K562 (cell line): Measurements from ENCODE around the gene PFDN4. TPM values are rescaled to one million over a fixed set of nuclear protein-coding genes. Genes with fewer than 3 reads are reported as not detected.
A peak's percentile ranks its signal among the peaks of the same experiment; 100 is the strongest.

Experiments used
- HDAC2 ChIP-seq: fragments of 450-650 bp; IDR thresholded peaks from 2 replicates; pipeline ENCODE4 v1.6.1; 2016; ENCODE audit warnings: mild to moderate bottlenecking
- TGIF2 ChIP-seq: sonication (generic); formaldehyde crosslinking; IDR thresholded peaks from 2 replicates; pipeline ENCODE4 v1.8.1; 2022; ENCODE audit warnings: mild to moderate bottlenecking, missing genetic modification reagents, moderate library complexity
- TOE1 ChIP-seq, 2 experiments: fragments of 450-650 bp in 1 of 2; sonication (generic) in 1 of 2; formaldehyde crosslinking in 1 of 2; IDR thresholded peaks; 2 replicates each; pipeline versions ENCODE4 v1.7.1 to v1.8.0; 2016 to 2022; ENCODE audit warnings: borderline replicate concordance in 2 of 2, mild to moderate bottlenecking in 2 of 2, antibody characterized with exemption in 1 of 2, inconsistent platforms in 1 of 2, low read depth in 1 of 2, missing genetic modification reagents in 1 of 2, moderate library complexity in 1 of 2
- ZKSCAN8 ChIP-seq: fragments of 200-800 bp; sonication (Bioruptor generic); IDR thresholded peaks from 2 replicates; pipeline ENCODE4 v1.6.1; 2016; ENCODE audit warnings: missing genetic modification characterization, missing compliant biosample characterization
- ZNF316 ChIP-seq: fragments of 450-650 bp; IDR thresholded peaks from 2 replicates; pipeline ENCODE4 v1.6.1; 2016
- polyA plus RNA-seq, 8 experiments: library from polyadenylated mRNA; depleted of rRNA in 4 of 8; stranded (reverse) in 5 of 8; unstranded in 3 of 8; fragments of >200 nt; fragmentation: Nextera tagmentation in 2 of 8; fragmentation: Illumina TruSeq in 1 of 8; extraction: Ambion mirVana in 2 of 8; extraction: Trizol in 1 of 8; gene quantifications; 2 replicates each; pipeline versions ENCODE4 v1.2.1 to v1.2.3, GENCODE V29; 2011 to 2014; ENCODE audit warnings: inconsistent platforms in 1 of 8, missing spikeins in 1 of 8
- total RNA-seq, 7 experiments: library from RNA; depleted of rRNA in 6 of 7; stranded (reverse); fragments of >200 nt in 6 of 7; fragmentation: Illumina TruSeq in 2 of 7; extraction: Trizol in 2 of 7; gene quantifications; 2 replicates each; pipeline versions ENCODE4 v1.2.1 to v1.2.3, GENCODE V29; 2011 to 2021; ENCODE audit warnings: low replicate concordance in 1 of 7
- TF ChIP-seq, protein P1 (sequence below), 3 experiments: IDR thresholded peaks in 2 of 3; conservative IDR thresholded peaks in 1 of 3; 2 replicates each; pipeline ENCODE4 v1.5.1; 2011 to 2012; ENCODE audit warnings: low read length in 3 of 3, mild to moderate bottlenecking in 3 of 3, control low read depth in 2 of 3, improper control_type of control experiment in 1 of 3, inconsistent platforms in 1 of 3, low read depth in 1 of 3, mixed read lengths in 1 of 3, moderate library complexity in 1 of 3; ENCODE audit not compliant: insufficient read depth in 2 of 3
- TF ChIP-seq, protein P2 (sequence below), 3 experiments: fragments of 200-800 bp in 1 of 3; fragments of 250-450 bp in 1 of 3; fragments of 450-650 bp in 1 of 3; sonication (Bioruptor Pico) in 1 of 3; sonication (Bioruptor generic) in 1 of 3; formaldehyde crosslinking in 1 of 3; IDR thresholded peaks; 2 replicates each; pipeline versions ENCODE4 v1.6.1 to v1.8.0; 2016 to 2022; ENCODE audit warnings: mild to moderate bottlenecking in 2 of 3, missing genetic modification characterization in 2 of 3, missing compliant biosample characterization in 1 of 3, moderate library complexity in 1 of 3
- TF ChIP-seq, protein P3 (sequence below): sonication (generic); formaldehyde crosslinking; IDR thresholded peaks from 2 replicates; pipeline ENCODE4 v1.9.0; 2022; ENCODE audit warnings: mild to moderate bottlenecking, missing genetic modification reagents

PFDN4 gene
- total and polyA plus RNA-seq, 9 of the 15 experiments (the other 6 are each of a cell fraction or from before 2014, with no cell fraction given) = 60.1 to 214 (median 122) TPM

DNA sequence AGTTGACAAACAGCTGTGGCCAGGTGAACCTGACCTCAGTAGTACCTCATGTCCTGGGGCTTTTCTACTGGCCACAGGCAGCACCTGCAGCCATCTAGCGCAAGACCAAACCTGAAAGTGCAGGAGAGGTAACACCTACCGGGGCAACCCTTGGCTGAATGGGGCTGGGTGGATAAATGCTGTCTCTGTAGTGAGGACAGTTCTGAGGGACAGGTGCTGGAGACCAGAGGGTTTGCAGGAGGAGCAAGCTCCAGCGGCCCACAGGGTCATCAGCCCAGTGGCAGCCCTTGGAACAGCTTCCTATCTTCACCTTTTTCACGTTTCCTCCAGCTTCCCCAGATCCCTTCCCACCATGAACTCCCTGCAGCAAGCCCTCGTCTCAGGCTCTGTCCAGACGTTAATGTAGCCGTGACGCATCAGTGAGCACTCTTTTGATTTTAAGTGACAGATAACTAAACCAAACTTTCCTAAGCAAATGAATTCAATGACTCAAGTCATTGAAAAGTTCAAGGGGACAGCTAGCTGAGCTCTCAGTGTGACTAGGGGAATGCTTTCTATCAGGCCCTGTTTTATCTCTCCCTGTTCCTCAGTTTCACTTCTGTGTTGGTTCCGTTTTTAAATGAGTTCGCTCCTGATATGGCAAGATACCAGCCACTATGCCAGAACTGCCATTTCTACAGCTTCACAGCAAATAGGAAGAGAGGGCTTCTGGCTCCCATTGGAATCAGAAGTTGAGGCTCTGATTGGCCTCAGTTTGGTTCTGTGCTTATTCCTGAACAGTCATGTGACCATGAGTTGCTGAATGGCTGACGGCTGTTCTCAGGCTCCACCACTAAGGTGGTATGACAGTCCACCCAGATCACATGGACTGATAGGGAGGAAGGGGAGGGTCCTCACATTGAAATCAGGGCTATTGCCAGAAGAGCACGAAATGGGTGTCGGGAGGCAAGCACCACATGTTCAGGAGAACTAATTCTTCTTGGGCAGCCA, 12.1 kb upstream of the PFDN4 start (continued):
- TF ChIP-seq ZNF316 (no peak), TGIF2 (CRISPR knock-in tag) (no peak), TOE1 (IDR thresholded peaks at IDR 0.05; ENCODE audit: borderline replicate concordance) (peak; percentile 75; the same call in 1 of the 2 replicates), TOE1 (CRISPR knock-in tag; IDR thresholded peaks at IDR 0.05; ENCODE audit: borderline replicate concordance, low read depth) (no peak), ZKSCAN8 (no peak), HDAC2 (no peak)
- TF ChIP-seq, protein P1, sequence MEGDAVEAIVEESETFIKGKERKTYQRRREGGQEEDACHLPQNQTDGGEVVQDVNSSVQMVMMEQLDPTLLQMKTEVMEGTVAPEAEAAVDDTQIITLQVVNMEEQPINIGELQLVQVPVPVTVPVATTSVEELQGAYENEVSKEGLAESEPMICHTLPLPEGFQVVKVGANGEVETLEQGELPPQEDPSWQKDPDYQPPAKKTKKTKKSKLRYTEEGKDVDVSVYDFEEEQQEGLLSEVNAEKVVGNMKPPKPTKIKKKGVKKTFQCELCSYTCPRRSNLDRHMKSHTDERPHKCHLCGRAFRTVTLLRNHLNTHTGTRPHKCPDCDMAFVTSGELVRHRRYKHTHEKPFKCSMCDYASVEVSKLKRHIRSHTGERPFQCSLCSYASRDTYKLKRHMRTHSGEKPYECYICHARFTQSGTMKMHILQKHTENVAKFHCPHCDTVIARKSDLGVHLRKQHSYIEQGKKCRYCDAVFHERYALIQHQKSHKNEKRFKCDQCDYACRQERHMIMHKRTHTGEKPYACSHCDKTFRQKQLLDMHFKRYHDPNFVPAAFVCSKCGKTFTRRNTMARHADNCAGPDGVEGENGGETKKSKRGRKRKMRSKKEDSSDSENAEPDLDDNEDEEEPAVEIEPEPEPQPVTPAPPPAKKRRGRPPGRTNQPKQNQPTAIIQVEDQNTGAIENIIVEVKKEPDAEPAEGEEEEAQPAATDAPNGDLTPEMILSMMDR (IDR thresholded peaks at IDR 0.05 in 2 of 3, conservative IDR thresholded peaks at IDR 0.05 in 1 of 3; ENCODE audit: insufficient read depth in 2 of 3, low read depth in 1 of 3, low read length in 3 of 3) = no peak
- TF ChIP-seq, protein P2, sequence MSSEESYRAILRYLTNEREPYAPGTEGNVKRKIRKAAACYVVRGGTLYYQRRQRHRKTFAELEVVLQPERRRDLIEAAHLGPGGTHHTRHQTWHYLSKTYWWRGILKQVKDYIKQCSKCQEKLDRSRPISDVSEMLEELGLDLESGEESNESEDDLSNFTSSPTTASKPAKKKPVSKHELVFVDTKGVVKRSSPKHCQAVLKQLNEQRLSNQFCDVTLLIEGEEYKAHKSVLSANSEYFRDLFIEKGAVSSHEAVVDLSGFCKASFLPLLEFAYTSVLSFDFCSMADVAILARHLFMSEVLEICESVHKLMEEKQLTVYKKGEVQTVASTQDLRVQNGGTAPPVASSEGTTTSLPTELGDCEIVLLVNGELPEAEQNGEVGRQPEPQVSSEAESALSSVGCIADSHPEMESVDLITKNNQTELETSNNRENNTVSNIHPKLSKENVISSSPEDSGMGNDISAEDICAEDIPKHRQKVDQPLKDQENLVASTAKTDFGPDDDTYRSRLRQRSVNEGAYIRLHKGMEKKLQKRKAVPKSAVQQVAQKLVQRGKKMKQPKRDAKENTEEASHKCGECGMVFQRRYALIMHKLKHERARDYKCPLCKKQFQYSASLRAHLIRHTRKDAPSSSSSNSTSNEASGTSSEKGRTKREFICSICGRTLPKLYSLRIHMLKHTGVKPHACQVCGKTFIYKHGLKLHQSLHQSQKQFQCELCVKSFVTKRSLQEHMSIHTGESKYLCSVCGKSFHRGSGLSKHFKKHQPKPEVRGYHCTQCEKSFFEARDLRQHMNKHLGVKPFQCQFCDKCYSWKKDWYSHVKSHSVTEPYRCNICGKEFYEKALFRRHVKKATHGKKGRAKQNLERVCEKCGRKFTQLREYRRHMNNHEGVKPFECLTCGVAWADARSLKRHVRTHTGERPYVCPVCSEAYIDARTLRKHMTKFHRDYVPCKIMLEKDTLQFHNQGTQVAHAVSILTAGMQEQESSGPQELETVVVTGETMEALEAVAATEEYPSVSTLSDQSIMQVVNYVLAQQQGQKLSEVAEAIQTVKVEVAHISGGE (CRISPR knock-in tag; IDR thresholded peaks at IDR 0.05) = peak in 1 of 3 experiments; percentile 97; a peak in 2 of 6 replicates
- TF ChIP-seq, protein P3, sequence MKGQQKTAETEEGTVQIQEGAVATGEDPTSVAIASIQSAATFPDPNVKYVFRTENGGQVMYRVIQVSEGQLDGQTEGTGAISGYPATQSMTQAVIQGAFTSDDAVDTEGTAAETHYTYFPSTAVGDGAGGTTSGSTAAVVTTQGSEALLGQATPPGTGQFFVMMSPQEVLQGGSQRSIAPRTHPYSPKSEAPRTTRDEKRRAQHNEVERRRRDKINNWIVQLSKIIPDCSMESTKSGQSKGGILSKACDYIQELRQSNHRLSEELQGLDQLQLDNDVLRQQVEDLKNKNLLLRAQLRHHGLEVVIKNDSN (CRISPR knock-in tag) = no peak; the same call in 1 of the 2 replicates
